ENCODE results near the gene PPP1R12B. TPM values are rescaled to one million over a fixed set of nuclear protein-coding genes. Genes with fewer than 3 reads are reported as not detected.
"Not testable (repeated sequence)": the region's sequence is repeated elsewhere in the genome, so short reads cannot be mapped to it uniquely, and the experiment has no call there.

Gene PPP1R12B
- total RNA-seq, 2 experiments from 2014 or later: 13.0 to 14.1 TPM

- H3K36me3 Mint-ChIP-seq (ENCODE audit: low read depth): no peaks in the 10 kb centered on the region
- ATAC-seq: no peak
- peaks cover 32% of the 10 kb centered on the region for H3K4me1 Mint-ChIP-seq (ENCODE audit: low read depth)
- peaks cover 27% of the 10 kb centered on the region for H3K27me3 Mint-ChIP-seq
- no peak overlapping the region for H3K27ac Mint-ChIP-seq
- intact Hi-C loops (cut with micrococcal nuclease): no loop called here
- no peaks in the 10 kb centered on the region for H3K9me3 Mint-ChIP-seq
- H3K4me3 Mint-ChIP-seq: no peak overlapping the region
- TF ChIP-seq CTCF (IDR thresholded peaks at IDR 0.05): no peak
- POLR2A ChIA-PET: no interaction called here
- no peak for DNase-seq
- CTCF ChIA-PET: interaction anchor here (2.3 kb wide), 1 partner anchor 91 kb away, joined by 6 read pairs; no protein-coding TSS in a partner anchor
Observed at GRCh38 chr1:202627841-202628565, 279.5 kb downstream of the PPP1R12B start.

- no peak for TF ChIP-seq CTCF (IDR thresholded peaks at IDR 0.05)
- ChIA-PET POLR2A (no interaction called here), CTCF (interaction anchor here (2.3 kb wide), 1 partner anchor 91 kb away, joined by 6 read pairs; no protein-coding TSS in a partner anchor)
- DNase-seq (no peak), ATAC-seq (no peak)
- peaks cover 27% of the 10 kb centered on the region for H3K27me3 Mint-ChIP-seq
- H3K4me1 Mint-ChIP-seq (ENCODE audit: low read depth): peaks cover 32% of the 10 kb centered on the region
- intact Hi-C loops (cut with micrococcal nuclease): no loop called here
- no peaks in the 10 kb centered on the region for H3K9me3 Mint-ChIP-seq
- H3K4me3 Mint-ChIP-seq: no peak overlapping the region
- no peaks in the 10 kb centered on the region for H3K36me3 Mint-ChIP-seq (ENCODE audit: low read depth)
- no peak overlapping the region for H3K27ac Mint-ChIP-seq
Observed at GRCh38 chr1:202628646-202629215, 280.2 kb downstream of the PPP1R12B start.

- peak; percentile 28 for DNase-seq
- H3K27ac Mint-ChIP-seq; POLR2A ChIA-PET; H3K4me3 Mint-ChIP-seq; H3K36me3 Mint-ChIP-seq (ENCODE audit: low read depth); intact Hi-C loops (cut with micrococcal nuclease); H3K9me3 Mint-ChIP-seq: not testable (repeated sequence)
- H3K4me1 Mint-ChIP-seq (ENCODE audit: low read depth): peaks cover 32% of the 10 kb centered on the region
- CTCF ChIA-PET: interaction anchor here (2.3 kb wide), 1 partner anchor 90 kb away, joined by 6 read pairs; no protein-coding TSS in a partner anchor
- H3K27me3 Mint-ChIP-seq: peaks cover 27% of the 10 kb centered on the region
- peak; percentile 80 for ATAC-seq
Observed at GRCh38 chr1:202629257-202629811, 280.8 kb downstream of the PPP1R12B start.

GRCh38 chr1:202630096-202630495, 281.6 kb downstream of the PPP1R12B start:
- CTCF ChIA-PET; DNase-seq; H3K36me3 Mint-ChIP-seq (ENCODE audit: low read depth); H3K9me3 Mint-ChIP-seq; POLR2A ChIA-PET; H3K27ac Mint-ChIP-seq; H3K4me3 Mint-ChIP-seq; ATAC-seq: not testable (repeated sequence)
- Mint-ChIP-seq H3K4me1 (ENCODE audit: low read depth) (peaks cover 32% of the 10 kb centered on the region), H3K27me3 (peaks cover 27% of the 10 kb centered on the region)
- intact Hi-C loops (cut with micrococcal nuclease): loop anchor here (10.0 kb wide), 1 partner anchor 405 kb away; no protein-coding TSS in a partner anchor

GRCh38 chr1:202630541-202630940, 282.0 kb downstream of the PPP1R12B start:
- Mint-ChIP-seq H3K4me3 (no peak overlapping the region), H3K27ac (no peak overlapping the region), H3K36me3 (ENCODE audit: low read depth) (no peaks in the 10 kb centered on the region), H3K4me1 (ENCODE audit: low read depth) (peaks cover 32% of the 10 kb centered on the region), H3K27me3 (peaks cover 27% of the 10 kb centered on the region), H3K9me3 (no peaks in the 10 kb centered on the region)
- ChIA-PET CTCF (no interaction called here), POLR2A (no interaction called here)
- ATAC-seq: no peak
- intact Hi-C loops (cut with micrococcal nuclease): loop anchor here (10.0 kb wide), 1 partner anchor 406 kb away; no protein-coding TSS in a partner anchor
- TF ChIP-seq CTCF (IDR thresholded peaks at IDR 0.05): no peak
- DNase-seq: no peak

Measured in activated CD8-positive, alpha-beta T cell treated with anti-CD3 and anti-CD28 coated beads for 36 hours (primary cell).